GM19023 (cell line): Measurements from ENCODE around the gene SRGAP1.

ENCODE experiments used
- ATAC-seq: cut with Tn5 transposase; IDR thresholded peaks from one replicate; pipeline ENCODE4 v1.9.1; 2021; ENCODE audit warnings: mild to moderate bottlenecking, moderate library complexity; ENCODE audit not compliant: unreplicated experiment

Gene SRGAP1

GRCh38 chr12:63929426-63929825 lies 84.9 kb downstream of the SRGAP1 start:
- ATAC-seq, result no peak

DNA sequence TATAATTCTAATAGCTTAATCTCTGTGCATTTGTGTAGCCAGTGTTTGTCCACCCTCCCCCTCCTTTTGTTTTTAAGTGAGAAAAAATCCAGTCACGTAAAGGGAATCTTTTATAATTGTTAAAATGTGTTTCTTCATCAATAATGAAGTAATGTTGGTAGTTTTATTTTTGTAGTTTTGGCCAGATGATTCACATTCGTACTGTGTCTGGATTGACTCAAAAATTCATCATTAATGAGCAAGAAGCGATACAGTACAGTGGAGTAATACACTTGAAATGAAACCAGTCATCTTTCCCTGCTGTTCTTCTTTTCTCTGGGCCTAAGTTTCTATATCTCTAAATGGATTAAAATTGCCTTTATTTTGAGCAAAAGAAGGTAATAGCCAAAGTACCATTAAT lies 86.5 kb downstream of the SRGAP1 start:
- no peak for ATAC-seq

DNA sequence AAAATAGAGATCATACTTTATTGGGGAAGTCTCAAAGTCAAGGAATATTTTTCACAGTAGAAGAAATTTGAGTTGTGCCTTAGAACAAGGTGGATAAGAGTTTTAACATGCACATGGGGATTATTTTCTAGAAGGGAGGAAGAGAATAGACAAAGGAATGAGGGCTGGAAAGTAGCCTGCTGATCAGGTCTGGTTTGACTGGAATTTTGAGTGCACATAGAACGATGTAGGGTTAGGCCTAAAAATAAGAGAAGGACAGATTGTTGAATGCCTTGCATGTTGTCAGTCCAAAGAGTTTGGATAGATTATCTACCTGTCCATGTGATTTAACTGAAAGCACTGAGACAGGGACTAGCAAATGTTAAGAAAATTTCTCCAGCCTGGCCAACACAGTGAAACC lies 87.2 kb downstream of the SRGAP1 start:
- ATAC-seq, result no peak

DNA sequence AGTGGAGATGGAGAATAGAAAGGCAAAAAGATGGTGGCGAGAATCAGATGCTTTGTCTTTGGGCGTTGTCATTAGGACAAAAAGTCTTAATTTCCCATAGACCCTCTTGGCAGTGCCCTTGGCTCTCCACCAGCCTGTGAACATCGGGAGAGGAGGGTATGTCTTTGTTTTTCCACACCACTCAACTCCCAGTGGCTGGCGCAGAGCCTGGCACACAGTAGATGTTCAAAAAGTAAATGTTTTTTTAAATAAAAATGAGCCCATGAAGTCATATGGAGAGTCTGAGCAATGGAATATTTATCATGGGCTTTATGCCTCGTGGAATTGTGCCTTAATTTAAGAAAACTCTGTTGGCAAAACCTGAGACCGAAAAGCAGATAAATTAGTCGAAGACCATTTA lies 90.4 kb downstream of the SRGAP1 start:
- no peak for ATAC-seq

DNA sequence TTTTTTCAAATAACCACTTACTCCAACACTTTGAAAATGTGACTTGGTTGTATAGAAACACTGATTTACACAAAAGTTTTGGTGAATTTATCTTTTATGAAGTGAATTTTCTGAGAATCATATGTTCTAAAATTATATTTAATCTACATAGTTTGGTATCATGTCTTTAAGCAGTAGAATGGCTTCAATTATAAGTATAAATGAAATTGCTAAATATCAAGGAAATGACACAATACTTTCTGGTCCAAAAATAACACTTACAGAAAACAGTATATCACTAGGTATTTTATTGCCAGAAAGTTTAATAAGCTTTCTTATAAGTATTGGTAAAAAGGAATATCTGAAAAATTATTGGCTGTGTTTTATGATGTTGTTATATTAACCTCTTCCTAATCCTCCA lies 90.9 kb downstream of the SRGAP1 start:
- ATAC-seq, result no peak

DNA sequence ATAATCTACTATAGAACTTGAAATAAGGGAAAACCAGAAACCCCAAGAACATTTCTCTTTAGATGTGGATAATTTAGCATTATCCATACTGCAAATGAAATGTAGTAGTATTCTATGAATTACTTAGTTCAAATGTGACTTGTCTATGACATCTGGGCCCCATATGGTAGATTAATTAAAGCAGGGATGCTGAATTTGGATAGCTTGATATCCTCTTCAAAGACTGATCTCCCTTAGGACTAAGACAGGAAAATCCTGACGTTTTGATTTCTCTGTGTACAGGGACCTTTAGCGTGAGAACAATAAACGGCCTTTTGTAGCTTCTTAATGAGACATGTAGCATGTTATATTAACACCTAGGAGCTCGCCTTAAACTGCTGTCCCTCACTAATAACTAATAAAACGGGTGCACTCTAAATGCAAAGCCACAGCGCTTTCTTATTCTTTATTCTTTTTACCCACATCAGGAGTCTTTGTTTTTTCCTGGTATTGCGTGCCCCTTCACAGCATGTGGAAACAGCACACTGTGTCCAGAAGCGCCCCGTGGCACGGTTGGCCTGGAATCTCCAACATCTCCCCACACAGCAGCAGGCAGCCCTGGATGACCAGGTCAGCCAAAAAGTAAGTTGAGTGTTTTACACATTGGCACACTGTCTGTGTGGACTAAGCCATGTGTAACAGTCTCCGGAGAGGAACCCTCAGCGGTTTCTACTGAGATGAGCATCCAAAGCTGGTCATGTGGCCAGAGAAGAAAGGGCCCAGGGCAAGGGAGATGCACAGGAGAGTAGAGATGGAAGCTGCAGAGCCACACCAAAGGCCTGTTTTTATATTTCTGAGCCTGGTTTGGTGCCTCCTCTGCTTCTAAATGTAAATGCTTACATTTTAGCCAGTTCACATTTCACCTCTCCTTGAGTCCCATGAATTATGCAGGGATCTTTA lies 93.1 kb downstream of the SRGAP1 start:
- ATAC-seq, result no peak

DNA sequence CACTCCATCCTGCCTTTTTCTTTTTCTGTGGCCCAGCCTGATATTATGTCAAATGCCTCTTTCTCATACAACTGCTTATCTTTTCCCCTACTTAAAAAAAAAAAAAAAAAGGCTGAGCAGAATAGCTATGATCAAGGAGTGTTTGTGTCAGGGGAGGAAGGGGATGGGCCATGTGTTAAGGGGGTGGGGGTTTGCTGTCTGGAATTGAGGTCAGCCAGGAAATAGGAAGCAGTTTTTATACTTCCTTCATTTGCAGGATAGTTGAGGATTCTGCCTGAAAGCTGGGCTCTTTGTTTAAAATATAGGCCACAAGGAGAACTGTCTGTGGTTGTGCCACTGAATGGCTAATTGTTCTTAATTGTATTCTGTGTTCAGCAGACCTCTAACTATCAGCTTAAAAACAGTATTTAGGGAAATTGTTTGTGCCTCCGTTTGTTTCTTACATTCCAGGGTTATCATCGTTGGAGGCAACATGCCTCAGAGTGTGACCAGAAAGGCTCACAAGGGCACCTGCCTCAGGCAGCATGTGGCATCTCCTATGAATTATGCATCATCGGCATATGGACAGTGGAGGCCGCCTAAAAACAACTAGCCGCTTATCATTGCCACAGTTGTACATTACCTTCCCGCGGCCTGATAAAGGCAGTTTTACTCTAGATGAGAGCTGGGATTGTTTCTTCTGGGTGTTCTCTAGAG lies 96.0 kb downstream of the SRGAP1 start:
- ATAC-seq, result no peak

DNA sequence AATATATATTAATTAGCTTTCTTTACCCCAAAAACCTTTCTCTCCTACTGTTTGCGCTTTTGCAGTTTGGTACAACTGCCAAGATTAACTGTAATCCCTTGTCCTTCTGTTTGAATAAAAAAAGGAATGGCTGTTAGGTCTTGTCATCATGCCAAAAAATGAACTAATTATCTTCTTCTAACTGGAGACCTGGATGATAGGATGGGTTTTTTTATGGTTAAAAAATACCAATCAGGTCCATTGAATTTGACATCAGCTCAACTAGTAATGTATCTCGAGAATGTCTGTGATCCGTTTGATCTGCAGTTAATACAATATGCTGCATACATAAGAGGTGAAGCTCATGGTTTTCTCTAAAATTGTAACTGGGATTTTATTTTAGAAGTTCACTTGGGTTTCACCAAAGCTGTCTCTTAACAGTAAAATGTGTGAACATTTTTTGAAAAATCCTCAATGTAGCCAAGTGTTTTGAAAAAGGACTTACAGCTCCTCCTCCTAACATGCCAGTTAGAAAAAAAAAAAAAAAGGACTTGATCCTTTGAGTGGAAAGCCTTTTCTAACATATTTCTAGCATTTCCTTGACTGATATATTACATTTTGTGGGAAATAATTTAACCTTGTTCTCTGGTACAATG lies 96.8 kb downstream of the SRGAP1 start:
- no peak for ATAC-seq

DNA sequence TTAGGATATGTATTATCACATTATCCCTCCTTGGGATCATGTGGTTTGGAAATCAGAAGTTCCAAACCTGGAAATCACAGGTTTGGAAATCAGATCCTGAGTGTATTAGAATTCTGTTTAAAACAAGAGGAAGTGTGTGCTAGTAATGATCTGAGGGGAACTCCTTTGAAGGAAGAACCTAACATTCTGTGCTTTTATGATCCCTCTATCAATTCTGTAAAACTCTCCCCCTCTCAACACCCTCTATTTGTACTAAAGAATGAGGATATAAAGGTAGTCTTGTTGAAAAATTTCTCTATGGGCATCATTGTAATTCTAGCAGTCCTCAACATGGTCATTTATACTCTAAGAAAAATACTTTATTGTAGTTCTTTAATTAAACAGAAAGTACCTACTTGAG lies 97.4 kb downstream of the SRGAP1 start:
- no peak for ATAC-seq

- ATAC-seq, result no peak
Observed at GRCh38 chr12:63942464-63943241, 98.2 kb downstream of the SRGAP1 start.

GRCh38 chr12:63944034-63944579 lies 99.6 kb downstream of the SRGAP1 start:
- no peak for ATAC-seq

- ATAC-seq, result no peak
Observed at GRCh38 chr12:63944586-63945228, 100.2 kb downstream of the SRGAP1 start.

GRCh38 chr12:63945777-63946176 lies 101.3 kb downstream of the SRGAP1 start:
- ATAC-seq, result no peak

GRCh38 chr12:63948211-63948610 lies 103.7 kb downstream of the SRGAP1 start:
- ATAC-seq, result no peak

DNA sequence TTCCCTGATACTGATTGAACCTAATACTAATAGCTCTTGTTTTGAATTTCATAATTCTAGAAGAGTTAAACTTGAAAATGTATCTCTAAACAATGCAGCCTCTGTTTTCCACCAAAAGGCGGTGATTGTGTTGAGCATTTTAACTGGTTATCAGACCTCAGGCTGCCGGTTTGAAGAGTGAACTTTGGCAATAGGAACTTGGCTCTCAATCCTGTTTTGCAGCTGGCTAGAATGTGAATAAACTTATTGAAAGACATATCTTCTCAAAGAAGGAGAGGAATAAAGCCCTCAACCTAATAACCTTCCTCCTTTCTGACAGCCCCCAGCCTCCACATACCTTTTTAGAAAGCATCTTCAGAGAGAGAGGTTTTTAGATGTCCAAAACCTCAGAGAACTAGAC lies 105.4 kb downstream of the SRGAP1 start:
- ATAC-seq, result no peak

DNA sequence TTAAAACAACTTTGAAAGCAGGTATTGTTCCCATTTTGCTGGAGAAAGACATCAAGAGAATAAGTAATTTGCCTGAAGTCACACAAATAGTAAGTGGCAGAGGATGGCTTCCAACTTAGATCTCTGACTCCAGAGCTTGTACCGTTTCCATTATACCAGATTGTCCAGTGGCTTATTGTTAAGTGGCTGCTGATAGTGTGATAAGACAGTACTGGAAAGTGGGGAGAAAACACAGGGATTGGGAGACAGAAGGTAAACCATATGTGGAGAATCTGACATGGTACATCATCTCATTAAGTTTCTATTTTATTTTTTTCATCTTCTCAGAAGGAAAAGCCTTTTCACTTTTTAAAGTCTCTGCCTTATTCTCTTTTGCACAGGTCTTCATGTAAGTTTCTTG lies 108.5 kb downstream of the SRGAP1 start:
- no peak for ATAC-seq

DNA sequence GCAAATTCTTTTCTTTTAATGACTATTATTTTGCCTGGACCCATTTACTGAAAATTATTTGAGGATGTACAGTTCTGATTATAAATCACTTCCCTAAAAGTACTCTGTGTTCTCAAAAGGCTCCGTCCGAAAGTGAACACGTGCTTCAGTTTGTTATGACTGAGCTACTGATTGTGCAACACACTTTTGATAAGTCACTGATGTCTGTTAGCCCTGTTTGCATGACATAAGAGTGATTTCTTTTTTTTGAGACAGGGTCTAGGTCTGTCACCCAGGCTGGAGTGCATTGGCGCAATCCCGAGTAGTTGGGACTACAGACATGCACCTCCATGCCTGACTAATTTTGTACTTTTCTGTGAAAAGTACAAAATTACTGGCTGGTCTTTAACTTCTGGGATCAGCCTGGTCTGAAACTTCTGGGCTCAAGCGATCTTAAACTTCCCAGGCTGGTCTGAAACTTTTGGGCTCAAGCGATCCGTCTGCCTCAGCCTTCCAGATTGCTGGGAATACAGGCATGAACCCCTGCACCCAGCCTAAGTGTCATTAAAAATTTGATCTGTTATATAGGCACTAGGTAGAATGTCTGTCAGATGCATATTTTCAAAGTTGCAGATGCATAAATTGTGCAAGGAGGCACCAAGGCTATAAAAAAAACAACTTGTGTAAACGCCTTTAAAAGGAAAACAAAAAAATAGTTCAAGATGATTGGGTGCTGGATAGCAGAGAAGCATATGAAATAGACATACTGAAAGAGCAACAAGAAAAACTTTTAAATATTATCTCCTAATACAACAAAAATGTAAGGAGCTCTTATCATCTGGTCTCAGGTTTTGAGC lies 111.5 kb downstream of the SRGAP1 start:
- ATAC-seq, result no peak

DNA sequence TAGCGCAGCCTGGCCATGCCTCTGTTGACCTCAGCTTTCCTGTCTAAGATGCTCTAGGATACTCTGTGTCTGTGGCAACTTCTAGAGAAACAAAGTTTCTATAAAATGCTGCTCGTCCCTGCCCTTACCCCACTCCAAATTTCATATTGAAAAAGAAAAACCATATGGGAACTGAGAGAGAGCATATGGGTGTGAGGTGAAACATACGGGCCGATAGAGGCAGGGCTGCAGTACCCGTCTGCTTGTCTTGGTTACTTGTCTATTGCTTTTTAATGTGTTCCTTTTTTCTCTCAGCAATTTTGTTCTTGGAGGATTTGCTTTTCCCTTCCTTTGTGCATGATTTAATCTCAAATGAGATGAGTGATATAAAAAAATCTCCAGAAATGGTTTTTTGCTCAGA lies 113.0 kb downstream of the SRGAP1 start:
- ATAC-seq, result no peak

DNA sequence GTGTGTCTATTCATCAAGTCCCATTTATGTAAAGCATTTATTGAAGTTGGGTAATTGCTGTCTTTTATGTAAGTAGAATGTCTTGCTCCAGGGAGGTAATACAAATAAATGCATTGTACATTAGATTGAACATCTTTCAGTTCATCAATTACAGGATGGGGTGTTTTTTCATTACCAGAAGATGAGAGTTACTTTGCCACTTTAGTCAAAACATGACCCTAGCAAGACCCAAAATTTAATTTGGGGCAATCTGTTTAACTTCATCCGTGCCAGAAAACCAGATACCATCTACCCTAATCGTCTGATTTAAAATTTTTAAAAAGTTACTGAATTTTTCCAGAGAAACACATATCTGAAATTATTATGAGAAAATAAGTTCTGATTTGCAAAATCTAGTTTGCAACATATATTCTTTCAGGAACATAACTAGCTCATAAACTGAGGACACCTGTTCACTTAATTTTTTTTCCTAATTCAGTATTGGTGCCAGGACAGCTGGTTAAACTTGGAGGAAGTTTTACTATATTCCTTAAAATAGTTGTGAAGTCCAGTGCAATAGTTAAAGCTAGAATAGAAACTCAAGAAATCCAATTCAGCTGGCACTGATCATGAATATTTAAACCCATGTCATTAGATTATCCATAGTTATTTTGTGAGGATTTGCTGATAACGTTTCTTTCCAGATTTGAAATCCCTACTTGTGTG lies 114.5 kb downstream of the SRGAP1 start:
- ATAC-seq, result no peak
